Hippocampal formation (tissue), 2 donors: ENCODE measurements around the gene SLC12A6.

Experiments used
- DNase-seq, 2 donors: peaks; one replicate each; lab custom pipeline; 2025; lab: John Stamatoyannopoulos, UW

Gene SLC12A6

DNA sequence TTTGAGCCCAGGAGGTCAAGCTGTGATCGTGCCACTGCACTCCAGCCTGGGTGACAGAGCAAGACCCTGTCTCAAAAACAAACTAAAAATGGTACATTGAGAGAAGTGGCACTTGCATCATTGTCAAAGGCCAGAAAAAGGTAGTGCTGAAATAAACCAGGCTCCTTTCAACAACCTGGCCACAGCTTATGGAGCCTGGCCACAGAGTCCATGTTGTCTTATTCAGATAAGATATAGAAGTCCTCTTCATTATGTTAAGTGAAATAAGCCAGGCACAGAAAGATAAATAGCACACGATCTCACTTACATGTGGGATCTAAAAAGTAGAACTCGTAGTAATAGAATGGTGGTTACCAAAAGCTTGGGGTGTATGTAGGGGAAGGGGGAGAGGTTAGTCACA, 78.0 kb downstream of the SLC12A6 start:
- no peak for DNase-seq

GRCh38 chr15:34258151-34258550, 79.4 kb downstream of the SLC12A6 start:
- DNase-seq, result no peak

- DNase-seq, result no peak
These were observed 85.0 kb downstream of the SLC12A6 start for GRCh38 chr15:34252545-34252944.

DNA sequence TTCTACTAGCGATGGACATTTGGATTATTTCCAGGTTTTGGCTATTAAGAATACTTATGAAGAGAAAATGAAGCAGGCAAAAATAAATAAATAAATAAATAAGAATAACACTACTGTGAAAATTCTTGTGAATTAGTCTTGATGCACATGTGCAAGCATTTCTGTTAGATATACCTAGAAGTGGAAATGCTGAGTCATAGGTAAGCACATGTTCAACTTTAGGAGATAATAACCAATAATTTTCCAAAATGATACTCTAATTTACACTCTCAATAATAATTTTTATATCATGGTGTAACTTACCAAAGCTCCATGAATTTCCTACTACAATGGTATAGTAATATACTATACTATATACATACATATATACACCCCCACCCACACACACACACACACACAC, 89.4 kb downstream of the SLC12A6 start:
- DNase-seq, result no peak

GRCh38 chr15:34246276-34246976, 91.2 kb downstream of the SLC12A6 start:
- DNase-seq, result no peak

DNA sequence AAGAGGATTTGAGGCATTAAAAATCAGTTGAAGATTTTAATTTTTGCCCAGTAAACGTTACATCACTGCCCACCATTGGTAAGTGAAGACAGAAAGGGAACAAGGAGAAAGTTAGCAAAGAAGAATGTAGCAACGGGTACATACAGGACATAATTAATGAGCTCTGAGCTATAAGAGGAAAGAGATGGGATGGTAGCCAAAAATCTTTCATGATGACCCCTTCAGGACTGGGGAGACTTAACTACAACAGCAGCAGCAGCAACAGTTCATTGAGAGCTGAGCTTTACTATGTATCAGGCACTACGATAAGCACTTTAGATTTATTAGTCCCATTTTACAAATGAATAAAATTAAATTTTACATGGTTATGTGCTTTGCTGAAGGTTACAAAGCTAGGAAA, 94.4 kb downstream of the SLC12A6 start:
- DNase-seq, result no peak

GRCh38 chr15:34242331-34242710, 95.3 kb downstream of the SLC12A6 start:
- DNase-seq, result no peak

DNA sequence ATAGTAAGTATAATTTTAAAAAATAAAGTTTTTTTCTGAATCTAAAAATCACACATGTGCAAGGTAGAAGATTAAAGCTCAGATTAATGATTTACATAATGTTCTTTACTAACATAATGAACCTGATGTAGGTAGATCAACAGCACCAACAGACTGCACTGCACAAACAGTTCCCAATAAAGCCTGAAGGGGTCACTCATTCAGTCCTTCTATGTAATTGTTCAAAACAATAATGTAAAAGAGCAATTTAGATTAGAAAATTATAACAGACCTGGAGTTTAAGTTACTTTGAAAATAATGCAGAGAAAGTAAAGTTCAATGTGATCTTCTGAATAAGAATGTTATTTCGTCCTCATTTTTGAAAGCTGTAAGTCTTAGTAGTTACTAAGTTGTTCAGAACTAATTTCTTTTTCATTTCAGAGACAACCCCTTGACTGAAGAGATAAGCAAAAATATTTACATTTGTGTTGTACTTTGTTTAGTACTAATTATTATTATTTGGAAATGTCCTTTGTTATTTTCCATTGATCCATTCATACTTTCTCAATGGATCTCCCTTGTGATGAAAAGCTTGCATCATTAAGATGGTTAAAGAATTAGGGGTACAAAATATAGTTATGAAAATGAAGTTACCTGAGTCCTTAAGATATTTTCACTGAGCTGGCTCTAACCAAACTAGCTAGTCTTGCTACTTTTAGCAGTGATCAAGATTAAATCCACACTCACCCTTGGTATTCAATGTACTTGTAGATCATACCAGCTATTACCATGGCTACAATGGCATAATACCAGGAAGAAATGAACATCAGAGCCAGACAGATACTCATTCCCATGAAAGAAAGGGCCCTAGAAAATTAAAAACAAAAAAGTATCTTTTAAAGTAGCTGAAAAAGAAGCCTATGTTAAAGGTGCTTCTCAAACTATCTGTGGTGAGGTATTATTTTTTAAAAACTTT, 95.9 kb downstream of the SLC12A6 start:
- peak in 1 of 2 donors; percentile 5 for DNase-seq

DNA sequence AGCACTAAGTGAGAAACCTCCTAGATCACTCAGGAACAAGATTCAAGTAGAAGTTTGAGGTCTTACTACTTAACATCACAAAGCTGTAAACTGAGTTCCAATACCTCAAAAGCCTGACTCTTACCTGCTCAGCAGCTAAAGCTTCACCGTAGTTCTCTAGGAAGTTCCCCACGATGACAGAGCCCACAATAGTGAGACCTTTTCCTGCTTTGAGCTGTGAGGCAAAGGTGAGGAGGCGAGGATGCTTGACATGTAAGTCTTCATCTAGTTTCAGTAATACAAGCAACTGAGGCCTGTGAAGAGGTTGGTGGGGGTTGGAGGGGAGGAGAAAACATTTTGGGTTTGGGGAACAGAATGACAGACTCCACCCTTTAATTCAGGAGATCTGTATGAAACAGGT, 97.0 kb downstream of the SLC12A6 start:
- DNase-seq, result no peak

DNA sequence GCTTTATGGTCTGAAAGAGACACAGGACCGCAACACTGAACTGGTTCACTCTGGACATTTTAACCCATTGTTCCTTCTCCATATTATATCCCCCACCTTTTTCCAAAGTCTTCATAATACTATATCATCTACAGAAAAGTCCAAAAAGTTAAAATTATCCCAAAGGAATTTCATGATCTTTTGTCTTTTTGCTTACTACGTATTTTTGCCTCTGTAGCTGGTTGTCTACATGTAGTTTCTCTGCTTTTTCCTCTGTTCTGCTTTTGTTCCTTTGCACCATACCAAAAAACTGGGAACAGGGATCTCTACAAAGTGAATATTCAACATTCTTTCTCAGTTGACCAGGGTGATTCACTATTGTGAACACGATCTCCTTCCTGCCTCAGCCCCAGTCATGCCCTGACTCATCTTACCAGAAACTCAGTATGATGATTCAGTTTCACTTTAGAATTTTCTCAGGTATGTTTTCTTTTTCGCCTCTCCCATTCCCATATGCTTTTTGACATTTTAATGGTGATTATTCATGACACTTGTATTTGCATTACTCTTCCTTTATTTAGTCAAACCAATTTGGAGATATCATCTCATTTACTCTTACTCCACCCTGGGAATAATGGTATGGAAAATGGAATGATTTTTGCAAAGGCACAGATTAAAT, 98.3 kb downstream of the SLC12A6 start:
- no peak for DNase-seq

DNA sequence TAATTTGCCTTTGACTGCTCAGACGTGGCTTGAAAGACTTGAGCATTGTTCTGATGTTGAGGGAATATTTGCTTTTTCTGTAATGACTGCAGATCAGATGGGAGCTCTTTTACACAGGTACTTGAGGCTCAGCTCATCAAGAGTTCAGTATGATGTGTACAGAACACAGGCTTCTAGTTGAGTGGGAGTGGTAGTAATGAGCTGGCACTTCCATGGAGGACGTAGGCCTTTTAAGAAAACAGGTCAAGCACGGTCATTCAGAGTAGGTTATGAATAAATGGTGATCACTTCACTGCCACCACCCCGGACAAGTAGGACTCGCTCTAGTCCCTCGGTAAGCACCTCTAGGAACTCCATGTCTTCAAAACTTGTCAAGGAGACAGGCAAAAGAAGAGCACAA, 104.0 kb downstream of the SLC12A6 start:
- no peak for DNase-seq

- DNase-seq, result no peak
These were observed 113.5 kb downstream of the SLC12A6 start for GRCh38 chr15:34223904-34224596.

- DNase-seq, result no peak
These were observed 119.9 kb downstream of the SLC12A6 start for GRCh38 chr15:34217587-34218225.

GRCh38 chr15:34216527-34217270, 120.9 kb downstream of the SLC12A6 start:
- DNase-seq, result no peak

GRCh38 chr15:34214135-34214534, 123.4 kb downstream of the SLC12A6 start:
- DNase-seq, result no peak

- no peak for DNase-seq
These were observed 123.9 kb downstream of the SLC12A6 start for GRCh38 chr15:34213690-34214089.

- peak; percentile 91 to 93 for DNase-seq
These were observed 127.9 kb downstream of the SLC12A6 start, which contains the start of gene KATNBL1 for GRCh38 chr15:34209421-34210282. Gene KATNBL1, minus strand, starts transcription at chr15:34210096. Its CDS starts 46,420 bp downstream, at chr15:34163676.

DNA sequence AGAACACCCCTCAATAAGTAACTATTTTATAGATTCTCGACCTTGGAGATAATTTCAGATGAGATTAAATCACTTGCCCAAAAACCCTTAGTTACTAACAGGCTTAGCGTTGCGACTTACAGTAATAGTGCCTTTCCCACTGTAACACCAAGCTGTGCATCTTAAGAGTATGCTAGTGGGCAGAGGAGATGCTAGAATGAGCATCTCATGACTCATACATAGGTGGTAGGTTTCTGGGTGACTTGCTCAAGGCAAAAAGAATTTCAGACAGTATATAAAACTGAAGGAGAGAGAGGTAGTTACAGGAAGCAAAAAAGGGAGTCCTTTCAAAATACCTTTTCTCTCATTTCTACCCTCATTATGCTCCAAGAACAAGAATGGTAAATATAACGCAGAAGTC, 131.6 kb downstream of the SLC12A6 start:
- no peak for DNase-seq

DNA sequence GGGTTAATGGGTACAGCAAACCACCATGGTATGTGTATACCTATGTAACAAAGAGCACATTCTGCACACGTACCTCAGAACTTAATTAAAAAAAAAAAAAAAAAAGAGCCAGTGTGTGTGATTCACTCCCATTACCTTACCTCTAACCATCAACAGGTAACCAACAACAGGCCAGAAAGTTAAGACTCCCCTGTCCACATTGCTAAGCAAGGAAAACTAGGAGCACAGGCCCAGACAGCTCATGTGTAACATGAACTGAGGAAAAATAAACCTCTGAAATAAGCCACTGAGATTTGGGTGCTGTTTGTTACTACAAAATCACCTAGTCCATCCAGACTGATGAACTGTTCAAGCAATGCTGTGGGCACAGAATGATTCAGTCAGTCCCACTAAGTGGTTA, 133.6 kb downstream of the SLC12A6 start:
- DNase-seq, result no peak

DNA sequence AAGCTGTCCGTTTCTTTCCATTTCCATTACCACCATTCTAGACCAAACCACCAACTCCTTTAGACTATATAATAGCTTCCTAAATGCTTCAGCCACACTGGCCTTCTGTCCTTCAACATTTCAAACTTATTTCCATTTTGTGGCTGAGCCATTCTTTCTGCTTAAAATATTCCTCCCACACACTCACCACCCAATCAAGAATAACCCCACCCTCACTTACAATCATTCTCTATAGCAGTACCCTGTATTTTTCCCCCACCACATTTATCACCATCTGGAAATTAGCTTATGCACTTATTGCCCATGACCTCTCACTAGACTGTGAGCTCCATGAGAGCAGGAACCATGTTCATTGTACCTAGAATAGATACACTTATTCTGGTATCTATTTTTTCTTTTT, 134.3 kb downstream of the SLC12A6 start:
- DNase-seq, result no peak
